GM13977 (cell line): ENCODE data around the gene NADSYN1.
A peak's percentile ranks its signal among the peaks of the same experiment; 100 is the strongest.

ENCODE experiments used
- DNase-seq: peaks from one replicate; pipeline ENCODE4 v3.0.0; 2012; ENCODE audit warnings: low spot score
- in situ Hi-C: fragments of 300-500 bp; cut with MboI; formaldehyde crosslinking; loops from one replicate; pipeline ENCODE4 v1.12.0; 2022; ENCODE audit warnings: low sequenced_read_pairs, low pct_unique_long_range_greater_than_20kb, mixed read lengths, inconsistent platforms; ENCODE audit not compliant: unreplicated experiment
- TF ChIP-seq, protein P1 (sequence below): IDR thresholded peaks from 2 replicates; pipeline ENCODE4 v1.5.1; 2012; ENCODE audit warnings: mild to moderate bottlenecking, control low read depth; ENCODE audit not compliant: insufficient read depth; ENCODE audit errors: extremely low read depth, missing control alignments

Gene NADSYN1

DNA sequence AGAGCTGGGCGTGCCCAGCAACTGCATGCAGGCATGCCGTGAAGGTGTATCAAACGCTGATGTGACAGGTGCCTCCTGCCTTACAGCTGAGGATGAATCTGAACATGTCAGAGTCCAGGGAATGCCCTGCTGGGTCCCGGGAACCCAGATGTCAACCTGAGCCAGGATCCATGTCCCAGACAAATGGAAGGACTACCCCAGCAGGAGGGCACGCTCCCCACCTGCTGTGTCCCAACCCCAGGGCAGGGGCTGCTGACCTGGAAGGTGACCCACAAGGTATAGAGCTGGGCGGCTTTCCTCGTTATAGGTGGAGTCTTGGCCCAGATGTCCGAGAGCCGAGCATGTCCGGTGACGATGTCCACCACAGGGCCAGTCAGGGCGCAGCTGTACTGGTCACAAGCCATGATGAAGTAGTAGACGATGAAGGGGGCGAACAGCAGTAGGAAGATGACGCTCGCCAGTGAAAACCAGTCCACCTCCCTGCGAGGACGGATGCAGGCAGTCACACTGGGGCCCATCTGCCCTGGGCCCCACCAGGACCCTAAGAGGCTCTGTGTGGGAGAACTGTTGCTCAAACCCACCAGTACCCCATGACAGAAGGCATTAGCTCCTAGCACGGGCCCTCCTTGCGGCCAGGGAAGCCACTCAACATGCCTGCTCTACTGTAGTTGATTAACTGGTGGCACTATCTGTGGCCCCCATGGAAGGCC, 9.1 kb upstream of the NADSYN1 start:
- in situ Hi-C loops: no loop called here
- TF ChIP-seq, protein P1, sequence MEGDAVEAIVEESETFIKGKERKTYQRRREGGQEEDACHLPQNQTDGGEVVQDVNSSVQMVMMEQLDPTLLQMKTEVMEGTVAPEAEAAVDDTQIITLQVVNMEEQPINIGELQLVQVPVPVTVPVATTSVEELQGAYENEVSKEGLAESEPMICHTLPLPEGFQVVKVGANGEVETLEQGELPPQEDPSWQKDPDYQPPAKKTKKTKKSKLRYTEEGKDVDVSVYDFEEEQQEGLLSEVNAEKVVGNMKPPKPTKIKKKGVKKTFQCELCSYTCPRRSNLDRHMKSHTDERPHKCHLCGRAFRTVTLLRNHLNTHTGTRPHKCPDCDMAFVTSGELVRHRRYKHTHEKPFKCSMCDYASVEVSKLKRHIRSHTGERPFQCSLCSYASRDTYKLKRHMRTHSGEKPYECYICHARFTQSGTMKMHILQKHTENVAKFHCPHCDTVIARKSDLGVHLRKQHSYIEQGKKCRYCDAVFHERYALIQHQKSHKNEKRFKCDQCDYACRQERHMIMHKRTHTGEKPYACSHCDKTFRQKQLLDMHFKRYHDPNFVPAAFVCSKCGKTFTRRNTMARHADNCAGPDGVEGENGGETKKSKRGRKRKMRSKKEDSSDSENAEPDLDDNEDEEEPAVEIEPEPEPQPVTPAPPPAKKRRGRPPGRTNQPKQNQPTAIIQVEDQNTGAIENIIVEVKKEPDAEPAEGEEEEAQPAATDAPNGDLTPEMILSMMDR: no peak
- no peak for DNase-seq

DNA sequence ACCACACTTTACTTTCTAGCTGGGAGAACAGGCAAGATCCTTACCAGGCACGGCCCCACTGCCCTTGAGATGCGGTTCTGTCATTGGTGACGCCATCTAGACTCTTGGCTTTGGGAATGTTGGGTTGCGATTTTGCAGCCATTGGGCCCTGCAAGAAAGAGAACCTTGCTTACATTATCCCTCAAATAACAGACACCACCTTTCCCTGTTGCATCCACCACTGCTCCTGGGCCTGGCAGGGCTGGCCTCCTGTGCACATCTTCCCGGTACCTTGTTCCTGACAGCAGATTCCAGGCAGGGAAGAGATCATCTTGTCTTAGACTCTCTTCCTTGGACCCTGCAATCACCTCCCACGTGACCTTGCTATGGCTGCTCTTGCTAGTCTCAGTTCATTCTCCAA, 8.2 kb upstream of the NADSYN1 start:
- TF ChIP-seq, protein P1: no peak
- in situ Hi-C loops: no loop called here
- no peak for DNase-seq

DNA sequence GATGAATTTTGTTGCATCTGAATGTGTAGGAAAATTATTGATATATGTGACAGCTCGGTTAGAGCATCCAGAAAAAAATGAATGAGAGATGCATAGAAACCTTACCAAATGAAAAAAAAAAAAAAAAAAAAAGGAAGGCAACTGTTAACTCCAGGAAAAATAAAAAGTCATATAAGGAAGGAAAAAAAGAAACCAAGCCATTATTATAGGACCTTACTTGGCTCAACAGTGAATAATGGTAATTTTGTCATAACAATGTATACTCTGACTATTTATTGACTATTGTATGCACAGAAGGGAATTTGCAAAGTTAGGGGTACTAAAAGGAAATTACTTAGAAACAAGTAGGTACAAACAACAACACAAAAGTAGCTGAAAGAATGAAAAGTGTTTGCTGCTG, 6.9 kb upstream of the NADSYN1 start:
- in situ Hi-C loops: no loop called here
- TF ChIP-seq, protein P1: no peak
- DNase-seq: no peak

DNA sequence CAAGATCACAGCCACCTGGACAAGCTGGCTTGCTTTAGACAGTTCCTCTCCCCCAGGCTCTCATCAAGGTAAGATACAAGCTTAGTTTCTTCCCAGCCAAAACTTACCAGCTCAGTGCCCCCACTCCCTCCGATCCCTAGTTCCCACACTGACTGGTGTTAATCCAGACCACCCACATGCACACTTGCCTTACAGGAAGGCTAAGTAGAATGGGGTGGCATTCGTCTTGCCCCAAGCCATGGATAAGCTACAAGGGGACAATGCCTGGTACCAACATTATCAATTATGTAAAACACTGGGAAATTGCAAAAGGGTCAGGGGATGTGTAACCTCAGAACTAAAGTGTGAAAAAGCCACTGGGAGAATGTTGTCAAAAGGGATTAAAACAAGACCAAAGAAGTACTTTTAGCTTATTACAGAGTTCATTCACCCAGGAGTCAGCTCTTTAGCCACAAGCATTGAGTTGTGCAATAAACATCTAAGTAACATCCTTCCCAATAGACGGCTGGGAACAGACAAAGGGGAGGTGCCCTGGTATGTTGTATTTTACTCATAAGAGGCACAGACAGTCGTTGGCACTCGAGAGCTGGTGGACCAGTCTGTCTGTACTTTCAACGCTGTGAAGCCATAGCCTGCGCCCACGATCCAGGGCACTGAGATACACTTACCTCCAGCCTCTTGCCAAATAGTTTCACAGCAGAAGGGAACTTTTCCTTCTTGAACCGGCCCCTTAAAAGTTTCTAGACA, 5.9 kb upstream of the NADSYN1 start:
- no peak for DNase-seq
- TF ChIP-seq, protein P1: no peak
- in situ Hi-C loops: no loop called here

DNA sequence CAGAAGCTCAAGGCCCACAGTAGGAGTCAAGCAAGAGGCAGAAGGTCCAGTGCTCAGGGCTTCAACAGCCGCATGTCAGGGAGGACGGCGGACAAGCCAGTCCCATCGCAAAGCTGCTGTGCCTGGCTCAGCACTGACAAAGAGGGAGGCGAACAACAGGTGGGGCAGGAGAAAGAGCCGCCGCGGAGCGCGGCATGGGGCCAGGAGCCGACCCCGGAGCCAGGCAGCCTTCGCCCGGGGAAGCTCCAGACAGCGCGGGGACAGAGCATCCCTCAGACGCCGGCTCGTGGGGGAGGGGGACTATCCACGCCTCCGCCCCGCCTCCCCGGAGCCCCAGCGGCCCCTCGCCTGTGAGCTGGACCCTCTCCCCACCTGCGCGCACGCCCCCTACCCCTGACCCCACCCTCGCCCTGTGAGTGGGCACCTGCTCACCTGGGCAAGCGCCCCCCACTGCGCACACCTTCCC, 5.2 kb upstream of the NADSYN1 start:
- TF ChIP-seq, protein P1: no peak
- peak; percentile 59 for DNase-seq
- in situ Hi-C loops: no loop called here

DNA sequence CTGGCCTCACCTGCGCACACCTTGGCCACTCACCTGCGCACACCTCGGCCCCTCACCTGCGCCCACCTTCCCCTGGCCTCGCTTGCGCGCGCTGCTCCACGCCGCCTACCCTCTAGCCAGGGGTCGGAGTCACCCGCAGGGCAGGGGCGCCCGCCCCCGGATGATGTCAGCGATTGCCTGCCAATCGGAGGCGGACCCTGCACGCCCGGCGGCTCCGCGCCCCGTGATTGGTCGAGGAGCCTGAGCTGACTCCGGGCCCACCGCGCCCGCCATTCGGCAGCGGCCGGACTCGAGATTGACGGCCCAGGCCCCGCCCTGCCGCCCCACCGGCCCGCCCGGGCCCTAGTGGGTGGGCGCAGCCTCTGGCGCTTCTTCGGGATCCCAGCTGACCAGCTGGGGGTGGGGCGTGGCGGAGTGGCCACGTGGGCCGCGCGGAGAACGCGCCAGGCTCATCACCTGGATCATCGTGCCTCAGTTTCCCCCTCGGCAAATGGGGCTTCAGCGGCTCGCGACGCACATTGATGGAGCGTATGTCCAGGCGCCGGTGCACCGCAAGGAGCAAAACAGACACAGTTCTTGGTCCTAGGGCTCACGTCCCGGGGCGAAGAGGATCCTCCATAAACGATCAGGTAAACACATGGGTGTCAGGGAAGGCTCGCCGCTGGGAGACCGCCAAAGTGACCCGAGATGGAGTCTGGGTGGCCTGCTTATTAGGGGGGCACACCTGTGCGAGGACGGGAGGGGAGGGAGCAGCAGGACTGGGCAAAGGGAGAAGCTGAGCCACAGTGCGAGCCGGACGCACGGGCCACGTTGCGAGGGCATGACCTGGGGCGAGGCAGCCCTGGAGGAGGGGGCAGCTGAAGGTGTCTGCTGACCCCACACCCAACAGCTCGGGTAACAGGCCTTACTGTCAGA, 4.5 kb upstream of the NADSYN1 start, which contains the start of gene DHCR7:
Gene DHCR7, minus strand, starts transcription at position 137 of the 915 bp plus-strand sequence. CDS start 3,441 bp downstream, outside the sequence.
- in situ Hi-C loops: no loop called here
- DNase-seq: peak; percentile 99
- TF ChIP-seq, protein P1: no peak
